ENCODE data around the gene C6orf15. TPM values are rescaled to one million over a fixed set of nuclear protein-coding genes. Genes with fewer than 3 reads are reported as not detected.

C6orf15 gene
- total RNA-seq, 4 donors from 2014 or later = not detected

GRCh38 chr6:31079656-31080261, 32.6 kb downstream of the C6orf15 start:
- Histone ChIP-seq H3K4me3 (peak overlapping the region in 1 of 4 donors; percentile 2), H3K27ac (no peak overlapping the region), H3K27me3 (peaks cover 14% of the 10 kb centered on the region), H3K36me3 (no peaks in the 10 kb centered on the region), H3K4me1 (peaks cover 0 to 4% (median 0%) of the 10 kb centered on the region in 4 donors), H3K9me3 (no peaks in the 10 kb centered on the region)
- TF ChIP-seq, protein P1, sequence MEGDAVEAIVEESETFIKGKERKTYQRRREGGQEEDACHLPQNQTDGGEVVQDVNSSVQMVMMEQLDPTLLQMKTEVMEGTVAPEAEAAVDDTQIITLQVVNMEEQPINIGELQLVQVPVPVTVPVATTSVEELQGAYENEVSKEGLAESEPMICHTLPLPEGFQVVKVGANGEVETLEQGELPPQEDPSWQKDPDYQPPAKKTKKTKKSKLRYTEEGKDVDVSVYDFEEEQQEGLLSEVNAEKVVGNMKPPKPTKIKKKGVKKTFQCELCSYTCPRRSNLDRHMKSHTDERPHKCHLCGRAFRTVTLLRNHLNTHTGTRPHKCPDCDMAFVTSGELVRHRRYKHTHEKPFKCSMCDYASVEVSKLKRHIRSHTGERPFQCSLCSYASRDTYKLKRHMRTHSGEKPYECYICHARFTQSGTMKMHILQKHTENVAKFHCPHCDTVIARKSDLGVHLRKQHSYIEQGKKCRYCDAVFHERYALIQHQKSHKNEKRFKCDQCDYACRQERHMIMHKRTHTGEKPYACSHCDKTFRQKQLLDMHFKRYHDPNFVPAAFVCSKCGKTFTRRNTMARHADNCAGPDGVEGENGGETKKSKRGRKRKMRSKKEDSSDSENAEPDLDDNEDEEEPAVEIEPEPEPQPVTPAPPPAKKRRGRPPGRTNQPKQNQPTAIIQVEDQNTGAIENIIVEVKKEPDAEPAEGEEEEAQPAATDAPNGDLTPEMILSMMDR (IDR thresholded peaks at IDR 0.05) = peak; percentile 70 to 84 (median 76)
- no peak for TF ChIP-seq POLR2A (IDR thresholded peaks at IDR 0.05)
- intact Hi-C loops (cut with DNase I; ENCODE audit: low total_unique reads) = loop anchor here (10.0 kb wide), 1 partner anchor 245 kb away; no protein-coding TSS in a partner anchor
- peak; percentile 64 for DNase-seq
- in situ Hi-C loops (cut with MboI; ENCODE audit: low pct_ligation_motif_present in 1 of 4, low pct_unique_long_range_greater_than_20kb in 1 of 4, low sequenced_read_pairs in 3 of 4) = loop anchor here in 3 of 4 donors (5.0 to 25.0 kb wide), 4 partner anchors 162 to 617 kb away; partner anchors contain the start of gene VARS2 (in 1 of the 3)
- 18 to 46% methylated on average over 7 to 22 of the region's 22 CpGs for WGBS, 2 donors (ENCODE audit: low coverage in 1 of 2)

GRCh38 chr6:31076611-31077010, 35.8 kb downstream of the C6orf15 start:
- 78 to 84% methylated on average over 3 to 4 of the region's 4 CpGs for WGBS, 2 donors (ENCODE audit: low coverage in 1 of 2)
- H3K4me1 ChIP-seq = peaks cover 0 to 20% (median 3%) of the 10 kb centered on the region in 4 donors
- intact Hi-C loops (cut with DNase I; ENCODE audit: low total_unique reads) (no loop called here), in situ Hi-C loops (cut with MboI; ENCODE audit: low pct_ligation_motif_present in 1 of 4, low pct_unique_long_range_greater_than_20kb in 1 of 4, low sequenced_read_pairs in 3 of 4) (loop anchor here in 3 of 4 donors (5.0 to 25.0 kb wide), 4 partner anchors 159 to 614 kb away; partner anchors contain the start of gene VARS2 (in 1 of the 3))
- no peak for DNase-seq
- H3K4me3 ChIP-seq = no peak overlapping the region
- H3K9me3 ChIP-seq = no peaks in the 10 kb centered on the region
- TF ChIP-seq POLR2AphosphoS5 (IDR thresholded peaks at IDR 0.05) (no peak), EP300 (IDR thresholded peaks at IDR 0.05; ENCODE audit: low read depth) (no peak), POLR2A (IDR thresholded peaks at IDR 0.05) (no peak)
- TF ChIP-seq, protein P1 (IDR thresholded peaks at IDR 0.05) = no peak
- peaks cover 7% of the 10 kb centered on the region for H3K27me3 ChIP-seq
- H3K27ac ChIP-seq = no peak overlapping the region
- no peaks in the 10 kb centered on the region for H3K36me3 ChIP-seq

DNA sequence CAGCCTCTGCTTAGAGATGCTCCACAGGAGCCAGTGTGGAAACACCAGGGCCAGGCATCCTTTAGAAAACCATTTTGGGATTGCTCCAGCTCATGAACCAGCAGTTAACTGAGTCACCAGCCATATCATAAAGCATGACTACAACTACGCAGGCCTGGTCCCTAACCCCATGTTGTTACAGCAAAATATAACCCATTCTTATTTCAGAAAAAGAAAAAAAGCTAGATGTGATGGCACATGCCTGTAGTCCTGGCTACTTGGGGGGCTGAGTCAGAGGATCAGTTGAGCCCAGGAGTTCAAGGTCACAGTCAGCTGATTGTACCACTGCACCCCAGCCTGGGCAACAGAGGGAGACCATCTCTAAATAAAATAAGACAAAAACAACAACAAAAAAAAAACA, 36.8 kb downstream of the C6orf15 start:
- Histone ChIP-seq H3K36me3 (no peaks in the 10 kb centered on the region), H3K27me3 (peaks cover 2% of the 10 kb centered on the region), H3K4me3 (no peak overlapping the region), H3K27ac (no peak overlapping the region), H3K9me3 (no peaks in the 10 kb centered on the region), H3K4me1 (peaks cover 0 to 20% (median 3%) of the 10 kb centered on the region in 4 donors)
- no peak for DNase-seq
- intact Hi-C loops (cut with DNase I; ENCODE audit: low total_unique reads) = no loop called here
- in situ Hi-C loops (cut with MboI; ENCODE audit: low pct_ligation_motif_present in 1 of 4, low pct_unique_long_range_greater_than_20kb in 1 of 4, low sequenced_read_pairs in 3 of 4) = loop anchor here in 3 of 4 donors (5.0 to 25.0 kb wide), 4 partner anchors 158 to 613 kb away; partner anchors contain the start of gene VARS2 (in 1 of the 3)
- 100% methylated on average over 1 of the region's 1 CpG; no CpG with 5 or more reads in 1 of the 2 donors for WGBS, 2 donors (ENCODE audit: low coverage in 1 of 2)
- TF ChIP-seq POLR2A (IDR thresholded peaks at IDR 0.05) = no peak
- TF ChIP-seq POLR2AphosphoS5 (IDR thresholded peaks at IDR 0.05) = no peak
- no peak for TF ChIP-seq EP300 (IDR thresholded peaks at IDR 0.05; ENCODE audit: low read depth)
- TF ChIP-seq, protein P1 (IDR thresholded peaks at IDR 0.05) = no peak

DNA sequence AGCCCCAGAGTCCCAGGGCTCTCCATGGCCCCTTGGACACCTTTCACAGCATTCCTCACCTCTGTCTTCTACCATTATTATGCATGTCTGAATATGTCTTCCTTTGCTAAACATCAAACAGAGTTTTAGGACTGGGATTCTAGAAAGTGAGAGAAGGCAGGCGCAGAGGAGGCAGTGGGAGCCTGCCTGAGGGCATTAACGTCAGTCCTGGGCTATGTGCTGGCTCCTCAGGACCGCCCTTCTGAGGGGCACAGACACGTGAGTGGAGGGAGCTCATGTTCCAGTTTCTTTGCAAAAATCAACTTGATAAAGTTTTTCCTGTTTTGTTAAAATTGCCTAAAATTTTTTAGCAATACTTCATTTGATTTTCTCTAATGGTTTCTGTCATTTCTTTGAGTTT, 38.0 kb downstream of the C6orf15 start:
- Histone ChIP-seq H3K4me1 (peaks cover 0 to 16% (median 3%) of the 10 kb centered on the region in 4 donors), H3K9me3 (no peaks in the 10 kb centered on the region), H3K27me3 (no peaks in the 10 kb centered on the region), H3K36me3 (no peaks in the 10 kb centered on the region), H3K4me3 (no peak overlapping the region), H3K27ac (no peak overlapping the region)
- in situ Hi-C loops (cut with MboI; ENCODE audit: low pct_ligation_motif_present in 1 of 4, low pct_unique_long_range_greater_than_20kb in 1 of 4, low sequenced_read_pairs in 3 of 4) (loop anchor here in 3 of 4 donors (10.0 to 25.0 kb wide), 4 partner anchors 137 to 612 kb away; partner anchors contain the start of genes MUCL3 (in 1 of the 3), SFTA2 (in 1 of the 3) and VARS2 (in 1 of the 3)), intact Hi-C loops (cut with DNase I; ENCODE audit: low total_unique reads) (no loop called here)
- TF ChIP-seq EP300 (IDR thresholded peaks at IDR 0.05; ENCODE audit: low read depth) = no peak
- no peak for TF ChIP-seq POLR2AphosphoS5 (IDR thresholded peaks at IDR 0.05)
- TF ChIP-seq, protein P1 (IDR thresholded peaks at IDR 0.05) = no peak
- no peak for TF ChIP-seq POLR2A (IDR thresholded peaks at IDR 0.05)
- DNase-seq = no peak
- WGBS, 2 donors (ENCODE audit: low coverage in 1 of 2) = 73 to 74% methylated on average over 3 to 4 of the region's 4 CpGs
